NCI-H1436 treated with DMSO at 0.1 percent for 48 hours (cell line): Measurements from ENCODE around the gene GRIN3A.

Experiments used
- DNase-seq: peaks from one replicate; lab custom pipeline; 2025; lab: John Stamatoyannopoulos, UW

GRIN3A gene

DNA sequence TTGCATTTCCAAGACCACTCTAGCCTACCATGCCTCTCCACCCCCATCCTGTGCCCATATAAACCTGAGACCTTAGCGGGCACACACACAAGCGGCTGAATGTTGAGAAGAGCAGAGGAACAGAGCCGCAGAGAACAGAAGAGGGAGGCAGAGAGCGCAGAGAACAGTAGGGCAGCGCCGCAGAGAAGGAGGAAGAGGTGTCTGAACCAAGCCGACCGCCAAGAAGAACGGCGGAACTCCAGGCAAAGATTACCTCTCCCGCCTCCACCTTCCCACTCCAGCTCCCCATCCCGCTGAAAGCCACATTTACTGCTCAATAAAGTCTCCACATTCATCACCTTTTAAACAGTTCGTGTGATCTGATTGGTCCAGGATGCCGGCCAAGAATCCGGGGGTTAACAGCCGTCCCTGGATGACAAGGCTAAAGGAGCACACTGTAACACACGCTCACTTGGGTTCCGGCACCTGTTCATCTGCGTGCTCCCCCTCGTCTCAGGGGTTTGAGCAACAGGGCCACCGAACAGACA, 33.2 kb downstream of the GRIN3A start:
- DNase-seq, result no peak

DNA sequence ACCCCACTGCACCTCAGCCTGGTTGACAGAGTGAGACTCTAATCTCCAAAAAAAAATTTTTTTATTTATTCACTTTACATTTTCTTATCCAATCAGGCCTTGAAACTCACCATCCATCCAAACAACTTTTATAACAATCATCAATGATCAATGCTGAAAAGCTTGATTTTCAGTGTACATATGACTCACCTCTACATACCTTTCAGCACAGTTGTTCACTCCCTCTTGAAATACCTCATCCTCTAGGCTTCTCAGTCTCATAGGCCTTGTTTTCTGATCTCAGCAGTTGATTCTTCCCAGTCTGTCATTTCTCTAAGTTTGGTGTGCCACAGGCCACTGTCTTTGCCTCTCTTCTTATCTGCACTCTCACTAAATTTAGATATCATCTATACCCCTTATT, 36.2 kb downstream of the GRIN3A start:
- no peak for DNase-seq

DNA sequence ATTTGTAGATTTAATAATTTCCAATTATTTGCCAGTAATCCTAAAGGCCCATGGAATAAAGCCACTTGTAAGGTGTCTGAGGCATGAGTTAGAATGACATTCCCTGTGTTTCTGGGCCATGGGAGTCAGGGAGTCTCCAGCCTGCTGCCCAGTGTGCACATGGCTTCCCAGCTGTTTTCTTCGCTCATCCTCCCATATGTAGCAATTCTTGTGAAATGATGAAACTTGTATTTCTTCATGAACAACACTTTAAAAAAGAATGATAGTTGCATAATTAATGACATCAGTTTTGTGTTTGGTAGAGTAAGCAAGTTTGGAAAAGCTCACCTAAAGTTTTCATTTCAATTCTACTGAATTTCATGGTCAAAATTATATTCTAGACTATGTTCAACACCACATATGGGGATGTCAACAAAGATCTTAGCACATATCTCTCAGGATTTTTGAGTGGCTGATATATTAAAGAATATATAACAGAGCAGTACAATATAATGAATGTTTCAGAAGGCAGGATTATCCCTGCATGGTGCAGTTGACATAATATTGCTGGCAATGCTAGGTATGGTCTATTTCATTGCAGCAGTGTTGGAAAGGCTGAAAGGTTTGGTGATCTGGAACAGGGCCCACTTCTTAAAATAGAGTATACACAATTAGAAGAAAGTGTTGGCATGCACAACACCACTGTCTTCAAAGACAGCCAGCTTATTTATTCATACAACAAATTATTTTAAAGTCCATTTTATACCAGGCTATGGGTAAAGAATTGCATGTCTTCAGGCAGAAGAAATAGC, 44.7 kb downstream of the GRIN3A start:
- no peak for DNase-seq

DNA sequence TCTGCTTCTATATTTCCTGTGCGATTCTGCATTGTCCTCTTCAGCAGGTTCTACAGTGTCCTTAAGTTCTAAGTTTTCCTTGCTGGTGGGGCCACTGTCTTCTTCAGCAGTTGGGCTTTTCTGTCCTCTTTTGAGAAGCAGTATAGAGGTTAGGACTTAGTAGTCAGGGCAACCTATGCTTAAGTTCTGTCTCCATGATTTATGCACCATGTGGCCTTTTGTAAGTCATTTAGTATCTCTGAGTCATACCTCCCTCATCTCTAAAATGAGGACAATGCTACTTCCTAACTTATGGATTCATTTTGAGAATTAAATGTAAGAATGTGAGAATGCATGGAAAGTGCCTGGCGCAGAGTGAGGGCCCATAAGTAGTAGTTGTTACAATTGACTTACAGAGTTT, 46.8 kb downstream of the GRIN3A start:
- no peak for DNase-seq

DNA sequence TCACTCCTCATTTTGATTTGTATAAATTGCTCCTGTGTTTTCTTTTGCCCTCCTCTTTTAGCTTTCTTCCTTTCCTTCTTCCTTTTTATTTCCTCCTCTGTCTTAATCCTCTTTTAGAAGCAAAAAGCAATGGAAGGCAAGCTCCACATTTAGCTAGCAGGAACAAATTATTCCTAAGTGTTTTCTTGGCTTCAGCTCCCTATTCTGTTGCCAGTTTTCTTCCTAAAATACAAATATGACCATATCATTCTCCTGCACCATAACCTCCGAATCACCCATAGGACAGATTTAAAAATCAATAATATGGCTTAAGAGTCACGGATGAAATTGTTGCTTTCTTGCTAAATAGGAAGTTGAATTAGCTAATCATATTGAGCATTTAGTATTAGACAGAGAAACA, 49.4 kb downstream of the GRIN3A start:
- no peak for DNase-seq

DNA sequence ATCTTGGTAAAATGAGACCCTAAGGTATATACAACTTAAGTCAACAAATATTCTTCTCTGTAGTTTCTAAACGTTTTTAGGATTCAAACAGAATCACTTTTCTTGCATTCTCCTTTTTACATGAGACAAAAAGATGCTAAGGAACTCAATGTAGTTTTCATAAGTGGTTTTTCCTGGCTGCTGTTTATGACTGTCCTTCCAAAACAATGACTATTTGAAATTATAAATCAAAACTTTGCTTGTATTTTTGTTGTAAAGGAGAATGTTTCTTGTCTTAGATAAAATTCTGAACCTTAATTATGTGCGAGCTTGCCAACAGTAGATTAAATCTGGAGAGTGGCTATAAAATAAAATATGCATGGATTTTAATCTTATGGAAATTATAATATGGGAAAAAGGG, 53.8 kb downstream of the GRIN3A start:
- DNase-seq, result no peak

DNA sequence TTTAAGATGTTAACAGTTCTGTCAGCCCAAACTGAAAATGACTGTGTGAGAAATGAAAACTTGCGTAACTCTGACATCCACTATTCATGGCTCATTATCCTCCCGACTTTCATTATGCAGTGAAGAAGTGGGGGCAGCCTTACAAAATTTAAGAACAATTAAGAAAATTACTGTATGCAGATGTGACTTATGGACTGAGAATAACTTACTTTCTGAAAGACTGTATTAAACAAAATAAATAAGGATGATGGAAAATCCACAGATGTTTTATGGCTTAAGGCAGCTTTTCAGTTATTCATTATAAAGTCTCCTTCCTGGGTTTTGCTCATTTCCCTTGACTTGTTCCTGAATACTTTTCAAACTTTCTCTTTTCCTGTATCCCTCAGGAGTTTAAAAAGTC, 55.2 kb downstream of the GRIN3A start:
- no peak for DNase-seq

DNA sequence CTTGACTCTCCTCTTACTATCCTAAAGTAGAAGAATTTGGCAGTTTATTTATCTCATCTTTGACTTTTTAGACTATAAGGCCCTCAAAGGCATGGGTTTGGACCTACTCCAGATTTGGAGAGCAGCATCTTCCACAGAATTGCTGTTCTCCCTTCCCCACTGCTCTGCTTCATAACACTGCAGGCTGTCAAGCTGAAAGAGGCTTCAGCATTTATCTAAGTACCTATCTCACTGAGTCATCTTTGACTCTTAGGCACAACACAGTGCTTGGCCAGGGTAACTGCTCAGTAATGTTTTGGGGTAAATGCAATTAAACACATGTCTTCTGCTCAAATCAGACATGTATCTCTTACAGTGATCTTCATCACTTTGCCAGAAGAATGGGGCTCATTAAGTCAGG, 60.6 kb downstream of the GRIN3A start:
- no peak for DNase-seq

DNA sequence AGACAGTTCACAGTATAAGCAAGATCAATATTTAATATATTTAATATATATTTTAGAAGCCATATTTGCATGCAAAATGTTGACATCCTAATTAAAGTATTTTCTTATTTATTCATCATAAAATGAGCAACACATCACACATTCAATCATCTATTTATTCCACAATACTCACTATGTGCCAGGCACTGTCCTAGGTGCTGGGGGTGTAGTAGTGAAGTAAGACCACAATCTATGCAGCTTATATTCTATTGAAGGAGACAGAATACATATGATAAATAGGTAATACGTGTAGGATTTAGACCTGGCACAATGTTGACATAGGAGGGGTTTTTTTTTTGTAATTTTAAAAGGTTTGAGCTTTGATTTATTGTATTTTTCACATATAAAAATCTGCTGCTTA, 63.1 kb downstream of the GRIN3A start:
- DNase-seq, result no peak

DNA sequence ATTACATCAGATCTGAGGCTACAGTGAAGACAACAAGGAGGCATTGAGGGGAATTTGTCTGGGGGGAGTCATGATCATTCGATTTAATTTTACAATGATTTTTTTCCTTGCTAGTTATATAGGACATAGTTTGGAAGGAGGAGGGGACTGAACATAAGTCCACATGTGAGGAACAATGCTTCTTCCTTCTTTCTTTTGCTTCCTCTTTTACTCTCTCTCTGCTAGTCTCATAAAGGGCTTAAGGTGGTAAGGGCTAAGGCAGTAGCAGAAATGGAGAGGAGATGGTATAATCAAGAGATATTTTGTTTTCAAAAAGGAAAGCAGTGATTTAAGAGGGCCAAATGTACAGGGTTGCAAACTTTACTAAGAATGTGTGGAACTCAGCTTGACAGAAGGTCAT, 64.3 kb downstream of the GRIN3A start:
- DNase-seq, result no peak

DNA sequence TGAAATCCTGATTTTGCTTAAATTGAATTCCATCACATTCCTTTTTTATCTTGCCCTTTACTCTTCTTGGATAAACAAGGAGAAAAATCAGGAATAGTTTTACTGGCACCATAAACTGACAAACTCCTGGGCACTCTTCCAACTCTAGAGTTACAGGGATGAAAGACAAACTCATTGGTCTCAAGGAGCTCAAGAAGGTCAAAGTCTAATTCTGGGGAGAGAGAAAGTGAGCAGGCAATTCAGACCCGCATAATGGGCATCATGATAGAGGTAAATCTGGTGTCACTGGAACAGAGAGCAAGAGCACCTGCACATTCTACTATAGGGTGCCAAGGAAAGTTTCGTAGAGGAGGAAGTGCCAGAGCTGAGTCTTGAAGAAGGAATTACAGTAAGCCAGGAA, 64.8 kb downstream of the GRIN3A start:
- no peak for DNase-seq

DNA sequence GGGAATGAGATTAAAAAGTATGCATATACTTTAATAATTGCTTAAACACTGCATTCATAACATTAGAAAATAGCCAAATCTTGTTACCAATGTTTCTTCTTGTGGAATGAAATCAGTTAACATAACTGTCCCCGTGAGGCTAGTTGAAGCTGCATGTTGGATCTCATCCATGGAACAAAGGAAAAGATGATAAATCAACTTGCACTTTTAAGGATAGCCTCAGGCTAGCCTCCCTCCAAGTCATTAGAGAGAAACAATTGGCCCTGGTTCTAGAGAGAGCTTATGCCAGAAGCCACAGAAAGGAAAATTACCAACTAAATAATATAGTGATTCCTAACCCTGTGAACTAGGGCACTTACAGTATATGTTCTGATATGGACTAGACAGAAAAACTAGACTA, 66.9 kb downstream of the GRIN3A start:
- no peak for DNase-seq

DNA sequence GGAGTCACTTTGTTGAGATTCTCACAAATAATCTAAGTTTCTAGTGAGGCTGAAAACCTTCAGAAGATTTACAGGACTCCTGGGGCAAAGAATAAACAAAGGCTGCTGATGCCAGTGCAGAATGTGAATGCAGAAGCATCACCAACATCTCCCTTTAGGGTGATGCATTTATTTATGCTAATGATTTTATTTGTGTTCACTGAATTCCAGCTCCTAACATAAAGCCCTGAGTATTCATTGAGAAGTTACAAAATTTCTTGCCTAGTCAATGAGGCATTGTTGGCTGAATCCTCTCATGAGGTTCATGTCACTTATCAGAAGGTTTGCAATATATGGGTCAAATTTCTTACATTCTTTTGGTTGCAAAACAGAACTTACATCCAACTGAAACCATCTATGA, 70.0 kb downstream of the GRIN3A start:
- DNase-seq, result no peak

DNA sequence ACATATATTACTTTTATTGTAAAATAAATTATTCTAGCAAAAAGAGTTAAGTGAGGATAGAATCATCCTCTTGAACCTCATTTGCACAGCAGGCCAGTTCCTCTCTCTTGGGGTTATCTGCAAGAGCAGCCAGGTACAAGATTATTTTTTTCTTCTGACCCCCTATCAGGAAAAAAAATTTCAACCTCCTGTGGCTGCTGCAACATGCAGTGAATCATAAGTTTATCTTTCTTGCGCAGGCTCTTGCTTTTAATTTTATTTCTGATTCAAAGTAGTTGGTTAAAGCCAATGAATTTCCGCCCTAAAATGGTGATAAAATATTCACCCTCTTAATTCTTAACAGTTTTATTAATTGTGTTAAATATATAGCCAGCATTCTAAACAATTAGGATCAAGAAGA, 74.0 kb downstream of the GRIN3A start:
- DNase-seq, result no peak

DNA sequence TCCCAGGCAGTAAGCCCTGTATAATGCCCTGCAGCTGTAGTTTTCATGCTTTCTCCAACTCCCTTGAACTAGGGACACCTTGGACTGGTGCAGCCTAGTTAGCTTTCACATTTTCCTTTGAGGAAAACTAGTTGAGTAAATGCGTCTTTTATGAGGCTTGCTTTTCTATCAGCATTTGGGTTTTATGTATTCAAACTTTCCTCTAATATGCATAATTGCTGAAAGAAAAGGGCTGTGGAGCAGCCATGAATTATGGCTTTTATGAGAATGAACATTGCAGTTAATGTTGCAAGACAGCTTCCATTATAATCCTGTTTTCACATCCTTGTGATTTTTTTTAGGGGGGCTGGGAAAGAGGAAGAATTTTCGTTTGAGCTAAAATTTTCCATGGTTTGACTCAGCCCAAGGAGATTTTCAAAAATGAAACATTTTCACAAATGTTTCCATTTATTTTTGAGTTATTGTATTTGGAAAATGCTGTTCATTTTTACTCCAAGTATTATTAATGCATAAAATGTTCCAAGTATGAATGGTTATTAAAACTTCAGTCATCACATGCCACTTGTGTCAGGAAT, 85.8 kb downstream of the GRIN3A start:
- no peak for DNase-seq

DNA sequence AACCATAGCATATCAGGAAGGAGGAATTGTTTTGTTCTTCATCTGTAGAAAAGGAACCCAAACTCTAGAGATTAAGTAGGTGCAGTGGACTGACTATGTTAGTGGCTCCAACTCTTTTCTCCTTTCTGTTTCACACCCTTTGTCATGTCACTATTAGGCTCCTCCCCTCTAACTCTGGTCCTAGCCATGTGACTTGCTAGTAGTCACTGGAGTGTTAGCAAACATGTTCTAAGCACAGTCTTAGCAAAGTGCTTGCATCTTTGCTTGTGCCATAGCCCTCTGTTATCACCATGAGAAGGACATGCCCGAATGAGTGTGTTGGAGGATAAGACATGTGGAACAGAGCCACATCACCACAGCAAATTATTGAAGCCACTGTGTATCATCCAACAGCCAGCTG, 88.3 kb downstream of the GRIN3A start:
- DNase-seq, result no peak

DNA sequence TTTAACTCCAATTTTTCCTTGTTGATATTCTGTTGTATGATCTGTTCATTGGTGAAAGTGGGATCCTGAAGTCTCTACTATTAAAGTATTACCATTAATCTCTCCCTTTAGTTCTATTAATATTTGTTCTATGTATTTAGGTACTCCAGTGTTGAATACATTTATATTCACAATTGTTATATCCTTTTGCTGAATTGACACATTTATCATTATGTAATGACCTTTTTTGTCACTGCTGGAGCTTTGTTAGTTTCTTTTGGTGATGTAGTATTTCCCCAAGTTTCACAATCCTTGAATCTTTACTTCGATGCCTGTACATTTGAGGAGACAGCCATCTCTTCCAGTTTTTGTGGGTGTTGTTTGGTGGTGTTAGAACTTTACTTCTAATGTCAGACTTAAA, 90.0 kb downstream of the GRIN3A start:
- DNase-seq, result no peak

DNA sequence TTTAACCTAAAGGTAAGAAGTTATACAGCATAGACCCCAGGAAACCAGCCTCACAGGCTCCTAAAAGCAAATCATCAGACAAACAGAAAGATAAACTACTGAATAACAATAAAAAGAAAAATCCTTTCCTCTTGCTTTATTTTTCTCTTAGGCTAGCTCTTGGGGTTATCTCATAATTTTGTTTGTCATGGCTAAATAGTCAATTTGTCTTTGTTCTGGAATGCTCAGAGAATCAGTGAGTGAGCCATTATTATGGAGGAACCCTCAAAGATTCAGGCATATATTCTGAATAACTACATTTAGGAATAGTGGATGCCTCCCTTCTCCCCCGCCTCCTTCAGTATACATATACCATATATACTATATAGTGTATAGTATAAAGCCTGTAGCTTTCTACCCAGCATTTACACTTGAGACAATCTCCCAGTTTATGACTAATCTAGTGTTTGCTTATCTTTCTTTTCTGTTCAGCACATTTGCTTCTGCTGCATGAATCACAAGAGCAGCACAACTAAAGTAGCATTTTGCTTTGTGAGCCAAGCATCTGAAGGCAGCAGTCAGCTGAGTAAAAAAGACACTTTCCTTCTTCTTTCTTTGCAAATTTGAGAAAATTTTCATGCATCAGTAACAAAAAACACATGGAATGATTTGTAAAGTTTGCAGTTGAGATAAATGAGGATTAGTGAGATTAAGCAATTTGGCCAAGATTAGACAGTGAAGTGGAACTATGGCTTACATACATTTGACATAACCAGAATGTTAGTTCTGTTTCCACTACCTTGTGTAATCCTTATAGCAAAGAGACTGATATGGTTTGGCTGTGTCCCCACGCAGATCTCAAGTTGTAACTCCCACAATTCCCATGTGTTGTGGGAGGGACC, 98.4 kb downstream of the GRIN3A start:
- no peak for DNase-seq

DNA sequence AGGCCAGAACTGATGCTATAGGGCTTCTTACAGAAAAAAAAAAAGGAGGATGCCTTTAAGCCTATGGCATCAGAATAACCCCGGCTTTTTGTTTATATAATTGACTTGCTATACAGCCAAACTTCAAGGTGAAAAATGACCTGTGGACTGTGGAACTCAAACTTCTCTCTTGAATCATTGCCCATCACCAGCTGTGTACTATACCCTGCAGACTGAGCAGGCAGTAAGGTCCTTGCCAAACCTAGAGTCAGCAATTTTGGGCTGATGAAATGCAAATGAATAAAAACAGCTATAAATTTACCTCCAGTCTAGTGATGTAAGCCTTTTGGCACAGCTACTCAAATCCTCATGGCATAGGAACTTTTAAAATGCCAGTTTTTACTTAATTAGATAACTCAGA, 99.1 kb downstream of the GRIN3A start:
- no peak for DNase-seq

DNA sequence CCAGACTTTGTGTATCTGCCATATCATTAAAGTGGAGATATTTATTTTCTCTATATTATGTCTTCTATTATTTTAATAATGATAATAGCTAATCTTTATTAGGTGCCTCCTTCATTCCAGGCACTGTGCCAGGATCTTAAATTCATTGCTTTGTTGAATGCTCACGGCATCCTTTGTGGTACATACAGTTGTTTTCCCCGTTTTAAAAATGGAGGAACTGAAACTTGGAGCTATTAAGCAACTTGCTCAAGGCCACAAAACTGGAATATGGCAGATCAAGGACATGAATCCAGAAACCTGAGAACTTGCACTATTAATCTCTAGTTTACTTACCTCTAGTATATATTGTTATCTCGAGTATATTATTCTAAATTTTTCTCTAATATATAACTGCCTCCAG, 102.2 kb downstream of the GRIN3A start:
- DNase-seq, result no peak

DNA sequence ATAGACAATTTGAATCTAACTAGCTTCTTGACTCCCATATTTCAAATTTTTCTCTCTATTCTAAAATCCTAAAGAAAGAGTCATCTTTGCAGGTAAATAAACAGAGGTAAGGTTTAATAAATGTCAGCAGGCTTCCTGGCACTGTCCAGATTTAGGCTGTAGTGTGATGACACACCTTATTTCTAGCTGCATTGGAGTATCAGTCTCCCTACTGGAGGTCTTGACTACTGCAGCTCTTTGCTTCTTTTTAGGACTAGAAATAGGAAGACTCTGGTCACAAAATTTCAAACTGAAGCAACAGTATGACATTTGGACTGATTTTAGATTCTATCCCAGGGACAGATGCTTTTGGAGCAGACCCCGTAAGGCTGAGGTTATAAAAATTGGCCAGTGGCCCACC, 103.0 kb downstream of the GRIN3A start:
- no peak for DNase-seq

DNA sequence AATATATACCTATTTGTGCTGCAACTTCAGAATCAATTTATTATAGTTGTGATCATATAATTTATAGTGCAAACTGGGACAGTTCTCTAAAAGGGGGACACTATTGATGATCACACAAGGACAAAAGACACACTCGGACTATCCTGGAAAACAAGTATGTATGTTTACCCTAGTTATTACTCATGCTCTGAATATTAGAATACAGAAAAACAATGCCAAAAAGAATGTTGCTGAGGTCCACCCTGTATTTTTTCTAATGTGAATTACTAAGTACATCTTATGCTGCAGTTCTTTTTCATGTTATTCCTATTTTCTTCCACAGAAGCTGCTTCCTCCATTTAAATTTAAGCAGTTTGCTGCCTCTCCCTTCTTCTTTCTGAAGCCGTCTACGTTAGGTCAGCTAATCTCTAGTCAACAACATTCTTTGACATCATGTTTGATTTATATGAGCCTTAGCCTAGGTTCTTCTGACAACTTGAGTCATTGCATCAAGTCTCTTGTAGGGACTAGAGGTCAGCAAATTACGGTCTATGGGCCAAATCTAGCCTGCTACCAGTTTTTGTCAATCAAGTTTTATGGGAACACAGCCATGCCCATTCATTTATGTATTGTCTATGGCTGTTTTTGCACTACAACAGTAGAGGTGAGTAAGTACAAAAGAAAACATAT, 103.6 kb downstream of the GRIN3A start:
- no peak for DNase-seq
